IMR-90 (cell line): Measurements from ENCODE around the gene AGFG1.

Experiments
- CTCF ChIP-seq: conservative IDR thresholded peaks from 2 replicates; pipeline ENCODE4 v1.5.1; 2012; ENCODE audit warnings: mild to moderate bottlenecking, low read depth, low read length, improper control_type of control experiment
- RCOR1 ChIP-seq: IDR thresholded peaks from 2 replicates; pipeline ENCODE4 v1.6.1; 2012; ENCODE audit warnings: mild to moderate bottlenecking, low read length, improper control_type of control experiment; ENCODE audit not compliant: insufficient replicate concordance

DNA sequence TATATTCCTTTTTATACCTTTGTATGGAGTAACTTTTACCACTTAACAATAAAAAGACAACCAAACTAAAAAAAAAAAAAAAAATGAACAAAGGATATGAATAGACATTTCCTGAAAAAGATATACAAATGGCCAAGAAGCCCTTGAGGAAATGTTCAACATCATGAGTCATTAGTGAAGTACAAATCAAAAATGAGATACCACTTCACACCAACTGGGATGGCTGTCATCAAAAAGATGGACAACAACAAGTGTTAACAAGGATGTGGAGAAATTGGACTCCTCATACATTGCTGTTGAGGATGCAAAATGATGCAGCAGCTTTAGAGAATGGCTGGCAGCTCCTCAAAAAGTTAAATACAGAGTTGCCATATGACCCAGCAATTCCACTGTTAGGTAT is 104.2 kb downstream of the AGFG1 start:
- TF ChIP-seq CTCF (no peak), RCOR1 (no peak)
